NCI-H187 treated with DMSO at 0.1 percent for 48 hours (cell line): Measurements from ENCODE around the gene ZNF20.

Source experiments
- DNase-seq: peaks from one replicate; lab custom pipeline; 2025; lab: John Stamatoyannopoulos, UW

ZNF20 gene

GRCh38 chr19:12139885-12140544 lies at the start of gene ZNF20:
TSS of gene ZNF20 (minus strand) at chr19:12140350. CDS start at chr19:12140182, 168 bp downstream.
- peak; percentile 60 for DNase-seq

GRCh38 chr19:12187625-12188024 lies 47.5 kb upstream of the ZNF20 start:
- no peak for DNase-seq

GRCh38 chr19:12180377-12180776 lies 40.2 kb upstream of the ZNF20 start:
- no peak for DNase-seq

GRCh38 chr19:12166626-12167025 lies 26.5 kb upstream of the ZNF20 start:
- DNase-seq, result no peak

- DNase-seq, result no peak
Measured at GRCh38 chr19:12163826-12164225, 23.7 kb upstream of the ZNF20 start.

GRCh38 chr19:12162882-12163806 lies 23.0 kb upstream of the ZNF20 start, which contains the start of gene ZNF136:
TSS of gene ZNF136 (plus strand) at chr19:12163096. CDS start at chr19:12163204, 108 bp downstream.
- peak; percentile 59 for DNase-seq

- DNase-seq, result no peak
Measured at GRCh38 chr19:12162513-12162881, 22.3 kb upstream of the ZNF20 start.

- no peak for DNase-seq
Measured at GRCh38 chr19:12159773-12160414, 19.7 kb upstream of the ZNF20 start.

GRCh38 chr19:12156223-12157058 lies 16.3 kb upstream of the ZNF20 start, which contains the start of gene ZNF625:
TSS of gene ZNF625 (minus strand) at chr19:12156734. CDS start at chr19:12156558, 176 bp downstream.
- peak; percentile 59 for DNase-seq

GRCh38 chr19:12155324-12155860 lies 15.2 kb upstream of the ZNF20 start:
- no peak for DNase-seq

- DNase-seq, result no peak
Measured at GRCh38 chr19:12145348-12145747, 5.2 kb upstream of the ZNF20 start.

- DNase-seq, result no peak
Measured at GRCh38 chr19:12141405-12141736, 1.2 kb upstream of the ZNF20 start.

- DNase-seq, result peak; percentile 34
Measured at GRCh38 chr19:12140545-12141404, 625 bp upstream of the ZNF20 start.

- DNase-seq, result no peak
Measured at GRCh38 chr19:12139269-12139668, 881 bp downstream of the ZNF20 start.

- DNase-seq, result no peak
Measured at GRCh38 chr19:12137221-12137940, 2.8 kb downstream of the ZNF20 start.

GRCh38 chr19:12133069-12133468 lies 7.1 kb downstream of the ZNF20 start:
- no peak for DNase-seq

GRCh38 chr19:12126707-12127106 lies 13.4 kb downstream of the ZNF20 start:
- no peak for DNase-seq

GRCh38 chr19:12117201-12117970 lies 22.8 kb downstream of the ZNF20 start:
- DNase-seq, result no peak

- no peak for DNase-seq
Measured at GRCh38 chr19:12113121-12113520, 27.0 kb downstream of the ZNF20 start.
